Activated CD4-positive, alpha-beta memory T cell treated with anti-CD3 and anti-CD28 coated beads for 36 hours (primary cell): ENCODE results near the gene GIGYF2. TPM values are rescaled to one million over a fixed set of nuclear protein-coding genes. Genes with fewer than 3 reads are reported as not detected.

Experiments used
- CTCF ChIA-PET: fragments of 350-600 bp; sonication (Branson Sonifier 250); formaldehyde crosslinking; loops from one replicate; lab custom pipeline; 2021; ENCODE audit warnings: antibody characterized with exemption, inconsistent platforms; lab: Charles Lee
- POLR2A ChIA-PET: fragments of 350-600 bp; sonication (Branson Sonifier 250); formaldehyde crosslinking; loops from one replicate; lab custom pipeline; 2021; ENCODE audit warnings: antibody characterized with exemption; lab: Charles Lee
- DNase-seq: peaks from one replicate; pipeline ENCODE4 v3.0.0-alpha.2; 2020
- H3K27ac Mint-ChIP-seq: one replicate; pipeline ENCODE4 v1.8.0; 2021; ENCODE audit warnings: mixed read lengths
- H3K27me3 Mint-ChIP-seq: one replicate; pipeline ENCODE4 v1.8.0; 2021; ENCODE audit warnings: mixed read lengths
- H3K36me3 Mint-ChIP-seq: one replicate; pipeline ENCODE4 v1.8.0; 2021; ENCODE audit warnings: mixed read lengths
- H3K4me1 Mint-ChIP-seq: one replicate; pipeline ENCODE4 v1.8.0; 2021; ENCODE audit warnings: low read depth, mixed read lengths
- H3K4me3 Mint-ChIP-seq: one replicate; pipeline ENCODE4 v1.8.0; 2021; ENCODE audit warnings: mild to moderate bottlenecking, mixed read lengths
- H3K9me3 Mint-ChIP-seq: one replicate; pipeline ENCODE4 v1.8.0; 2021; ENCODE audit warnings: mixed read lengths
- intact Hi-C: fragments of 100-400 bp; cut with micrococcal nuclease; formaldehyde crosslinking; loops from one replicate; pipeline ENCODE4 v1.15.1; 2023
- total RNA-seq, 2 experiments: library from RNA; stranded (reverse); gene quantifications; one replicate each; pipeline ENCODE4 v1.2.3, GENCODE V29; 2021

Gene GIGYF2
- total RNA-seq, 2 experiments from 2014 or later: 50.0 to 51.4 TPM

- H3K9me3 Mint-ChIP-seq: no peaks in the 10 kb centered on the region
- no peaks in the 10 kb centered on the region for H3K4me1 Mint-ChIP-seq
- POLR2A ChIA-PET: no interaction called here
- no peaks in the 10 kb centered on the region for H3K27me3 Mint-ChIP-seq
- peaks cover 30% of the 10 kb centered on the region for H3K36me3 Mint-ChIP-seq
- H3K4me3 Mint-ChIP-seq: no peak overlapping the region
- CTCF ChIA-PET: no interaction called here
- DNase-seq: no peak
- H3K27ac Mint-ChIP-seq: no peak overlapping the region
- intact Hi-C loops: no loop called here
Observed at GRCh38 chr2:232728785-232729184, 31.7 kb downstream of the GIGYF2 start.

GRCh38 chr2:232731470-232731869 lies 34.3 kb downstream of the GIGYF2 start:
- H3K36me3 Mint-ChIP-seq: peaks cover 23% of the 10 kb centered on the region
- no peak overlapping the region for H3K4me3 Mint-ChIP-seq
- ChIA-PET POLR2A (interaction anchor here (0.6 kb wide), 1 partner anchor 519 kb away, joined by 3 read pairs; no protein-coding TSS in a partner anchor), CTCF (interaction anchor here (0.7 kb wide), 1 partner anchor 23 kb away, joined by 3 read pairs; no protein-coding TSS in a partner anchor)
- H3K27me3 Mint-ChIP-seq: no peaks in the 10 kb centered on the region
- H3K4me1 Mint-ChIP-seq: no peaks in the 10 kb centered on the region
- intact Hi-C loops: no loop called here
- no peak for DNase-seq
- no peak overlapping the region for H3K27ac Mint-ChIP-seq
- H3K9me3 Mint-ChIP-seq: no peaks in the 10 kb centered on the region

GRCh38 chr2:232741294-232741693 lies 44.2 kb downstream of the GIGYF2 start:
- ChIA-PET CTCF (no interaction called here), POLR2A (interaction anchor here (0.7 kb wide), 1 partner anchor 1505 kb away, joined by 4 read pairs; no protein-coding TSS in a partner anchor)
- no peak for DNase-seq
- no peaks in the 10 kb centered on the region for H3K9me3 Mint-ChIP-seq
- no peak overlapping the region for H3K27ac Mint-ChIP-seq
- H3K27me3 Mint-ChIP-seq: no peaks in the 10 kb centered on the region
- H3K4me1 Mint-ChIP-seq: peaks cover 4% of the 10 kb centered on the region
- no peak overlapping the region for H3K4me3 Mint-ChIP-seq
- intact Hi-C loops: no loop called here
- H3K36me3 Mint-ChIP-seq: peaks cover 9% of the 10 kb centered on the region

- Mint-ChIP-seq H3K36me3 (peaks cover 6% of the 10 kb centered on the region), H3K27me3 (no peaks in the 10 kb centered on the region), H3K4me1 (peaks cover 4% of the 10 kb centered on the region), H3K27ac (no peak overlapping the region), H3K9me3 (no peaks in the 10 kb centered on the region), H3K4me3 (no peak overlapping the region)
- intact Hi-C loops: no loop called here
- DNase-seq: no peak
- POLR2A ChIA-PET: interaction anchor here (0.7 kb wide), 1 partner anchor 1504 kb away, joined by 4 read pairs; no protein-coding TSS in a partner anchor
- CTCF ChIA-PET: no interaction called here
Observed at GRCh38 chr2:232741972-232742371, 44.8 kb downstream of the GIGYF2 start.

GRCh38 chr2:232744963-232745362 lies 47.8 kb downstream of the GIGYF2 start:
- H3K4me1 Mint-ChIP-seq: peaks cover 20% of the 10 kb centered on the region
- no peak overlapping the region for H3K27ac Mint-ChIP-seq
- H3K27me3 Mint-ChIP-seq: no peaks in the 10 kb centered on the region
- intact Hi-C loops: no loop called here
- no peak for DNase-seq
- H3K4me3 Mint-ChIP-seq: no peak overlapping the region
- peaks cover 13% of the 10 kb centered on the region for H3K36me3 Mint-ChIP-seq
- H3K9me3 Mint-ChIP-seq: no peaks in the 10 kb centered on the region
- ChIA-PET CTCF (no interaction called here), POLR2A (no interaction called here)

GRCh38 chr2:232748038-232748437 lies 50.9 kb downstream of the GIGYF2 start:
- H3K27me3 Mint-ChIP-seq: no peaks in the 10 kb centered on the region
- CTCF ChIA-PET: no interaction called here
- peaks cover 17% of the 10 kb centered on the region for H3K36me3 Mint-ChIP-seq
- intact Hi-C loops: no loop called here
- DNase-seq: peak; percentile 12
- no peak overlapping the region for H3K4me3 Mint-ChIP-seq
- no peak overlapping the region for H3K27ac Mint-ChIP-seq
- POLR2A ChIA-PET: no interaction called here
- H3K4me1 Mint-ChIP-seq: peaks cover 20% of the 10 kb centered on the region
- H3K9me3 Mint-ChIP-seq: no peaks in the 10 kb centered on the region

- no peak for DNase-seq
- ChIA-PET CTCF (no interaction called here), POLR2A (no interaction called here)
- H3K9me3 Mint-ChIP-seq: no peaks in the 10 kb centered on the region
- peaks cover 22% of the 10 kb centered on the region for H3K36me3 Mint-ChIP-seq
- H3K27me3 Mint-ChIP-seq: no peaks in the 10 kb centered on the region
- intact Hi-C loops: no loop called here
- peaks cover 20% of the 10 kb centered on the region for H3K4me1 Mint-ChIP-seq
- no peak overlapping the region for H3K4me3 Mint-ChIP-seq
- H3K27ac Mint-ChIP-seq: no peak overlapping the region
Observed at GRCh38 chr2:232749331-232749730, 52.2 kb downstream of the GIGYF2 start.

- CTCF ChIA-PET: no interaction called here
- intact Hi-C loops: no loop called here
Observed at GRCh38 chr2:232750135-232750671, 53.1 kb downstream of the GIGYF2 start.

GRCh38 chr2:232757905-232758304 lies 60.8 kb downstream of the GIGYF2 start:
- Mint-ChIP-seq H3K9me3 (no peaks in the 10 kb centered on the region), H3K27ac (no peak overlapping the region), H3K4me1 (peaks cover 12% of the 10 kb centered on the region), H3K4me3 (no peak overlapping the region), H3K36me3 (peaks cover 30% of the 10 kb centered on the region), H3K27me3 (no peaks in the 10 kb centered on the region)
- DNase-seq: no peak
- POLR2A ChIA-PET: interaction anchor here (1.1 kb wide), 1 partner anchor 324 kb away, joined by 3 read pairs; no protein-coding TSS in a partner anchor
- intact Hi-C loops: no loop called here
- CTCF ChIA-PET: interaction anchor here (1.1 to 1.6 kb wide), 3 partner anchors 14 to 95 kb away, joined by 3 read pairs; no protein-coding TSS in a partner anchor

More at GRCh38 chr2:232750135-232750671, 53.1 kb downstream of the GIGYF2 start:
- Mint-ChIP-seq H3K4me1 (peaks cover 16% of the 10 kb centered on the region), H3K9me3 (no peaks in the 10 kb centered on the region), H3K36me3 (peaks cover 22% of the 10 kb centered on the region), H3K27me3 (no peaks in the 10 kb centered on the region), H3K27ac (no peak overlapping the region), H3K4me3 (no peak overlapping the region)
- POLR2A ChIA-PET: no interaction called here
- DNase-seq: no peak

GRCh38 chr2:232761301-232761907 lies 64.3 kb downstream of the GIGYF2 start:
- intact Hi-C loops: loop anchor here (2.0 kb wide), 1 partner anchor 489 kb away; the partner anchor contains the start of gene ATG16L1
- ChIA-PET POLR2A (no interaction called here), CTCF (interaction anchor here (0.7 kb wide), 2 partner anchors 9 to 16 kb away, joined by 3 to 4 read pairs; no protein-coding TSS in a partner anchor)
- Mint-ChIP-seq H3K4me1 (peaks cover 16% of the 10 kb centered on the region), H3K27me3 (no peaks in the 10 kb centered on the region), H3K27ac (no peak overlapping the region), H3K4me3 (no peak overlapping the region), H3K36me3 (peaks cover 34% of the 10 kb centered on the region), H3K9me3 (no peaks in the 10 kb centered on the region)
- DNase-seq: peak; percentile 37

- peaks cover 29% of the 10 kb centered on the region for H3K4me1 Mint-ChIP-seq
- POLR2A ChIA-PET: no interaction called here
- CTCF ChIA-PET: no interaction called here
- H3K36me3 Mint-ChIP-seq: peaks cover 24% of the 10 kb centered on the region
- DNase-seq: no peak
- H3K4me3 Mint-ChIP-seq: no peak overlapping the region
- no peak overlapping the region for H3K27ac Mint-ChIP-seq
- H3K9me3 Mint-ChIP-seq: no peaks in the 10 kb centered on the region
- H3K27me3 Mint-ChIP-seq: no peaks in the 10 kb centered on the region
- intact Hi-C loops: no loop called here
Observed at GRCh38 chr2:232767866-232768265, 70.7 kb downstream of the GIGYF2 start.

- H3K27ac Mint-ChIP-seq: no peak overlapping the region
- DNase-seq: no peak
- no peak overlapping the region for H3K4me3 Mint-ChIP-seq
- ChIA-PET CTCF (interaction anchor here (0.9 kb wide), 1 partner anchor 8 kb away, joined by 4 read pairs; no protein-coding TSS in a partner anchor), POLR2A (no interaction called here)
- H3K4me1 Mint-ChIP-seq: peaks cover 34% of the 10 kb centered on the region
- intact Hi-C loops: no loop called here
- H3K36me3 Mint-ChIP-seq: peaks cover 19% of the 10 kb centered on the region
- no peaks in the 10 kb centered on the region for H3K27me3 Mint-ChIP-seq
- no peaks in the 10 kb centered on the region for H3K9me3 Mint-ChIP-seq
Observed at GRCh38 chr2:232770207-232770606, 73.1 kb downstream of the GIGYF2 start.
